BJ (cell line): ENCODE data around the gene ADGRD2. TPM values are rescaled to one million over a fixed set of nuclear protein-coding genes. Genes with fewer than 3 reads are reported as not detected.
A peak's percentile ranks its signal among the peaks of the same experiment; 100 is the strongest.

ENCODE experiments used
- CTCF ChIA-PET: fragments of 350-600 bp; formaldehyde crosslinking; extraction: SDS; loops from one replicate; lab custom pipeline; 2021; ENCODE audit warnings: antibody characterized with exemption, inconsistent platforms; lab: Yijun Ruan, JAX
- POLR2A ChIA-PET: fragments of 300-600 bp; sonication (Branson Sonifier 250); formaldehyde crosslinking; extraction: SDS; loops from one replicate; lab custom pipeline; 2021; ENCODE audit warnings: antibody characterized with exemption; lab: Charles Lee
- DNase-seq: peaks from one replicate; pipeline ENCODE4 v3.0.0-alpha.2; 2011; ENCODE audit warnings: low read depth
- H3K27me3 ChIP-seq: 2 replicates; pipeline ENCODE4 v1.6.0; 2011; ENCODE audit warnings: low read length; ENCODE audit not compliant: control insufficient read depth, insufficient read depth
- H3K36me3 ChIP-seq: 2 replicates; pipeline ENCODE4 v1.5.1; 2011; ENCODE audit warnings: low read length; ENCODE audit not compliant: control insufficient read depth, insufficient read depth
- H3K4me3 ChIP-seq: 2 replicates; pipeline ENCODE4 v1.5.1; 2011; ENCODE audit warnings: low read depth, mild to moderate bottlenecking, control low read depth, low read length
- polyA plus RNA-seq: library from polyadenylated mRNA; depleted of rRNA; stranded (reverse); fragments of >200 nt; gene quantifications from 2 replicates; pipeline ENCODE4 v1.2.3, GENCODE V29; 2011; rRNA removed
- TF ChIP-seq, protein P1 (sequence below): IDR thresholded peaks from 2 replicates; pipeline ENCODE4 v1.5.1; 2011; ENCODE audit warnings: low read depth, mild to moderate bottlenecking, control low read depth, inconsistent platforms, low read length, moderate library complexity; ENCODE audit not compliant: insufficient read depth

ADGRD2 gene
- polyA plus RNA-seq, 1 experiment: not detected

DNA sequence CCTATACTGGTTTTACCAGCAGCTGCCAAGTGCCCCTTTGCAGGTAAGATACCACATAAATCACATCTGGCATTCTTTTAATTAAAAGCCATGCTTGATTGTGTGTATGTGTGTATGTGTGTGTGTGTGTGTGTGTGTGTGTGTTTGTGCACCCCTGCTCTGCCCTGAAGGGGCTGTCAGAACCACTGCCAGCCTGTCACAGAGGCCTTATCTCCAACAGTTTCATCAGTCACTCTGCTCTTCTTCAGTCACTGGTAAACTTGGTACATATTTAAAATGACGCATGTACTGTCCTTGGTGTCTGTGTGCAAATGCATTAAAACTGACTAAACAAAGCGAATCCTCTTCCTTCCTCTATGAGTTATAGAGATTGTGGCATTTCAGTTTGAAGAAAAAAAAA lies 75.9 kb downstream of the ADGRD2 start:
- Histone ChIP-seq H3K27me3 (0 out of 2 replicates have a peak, but pooled peaks cover 2% of the 10 kb centered on the region), H3K4me3 (no peak overlapping the region), H3K36me3 (no peaks in the 10 kb centered on the region)
- no peak for DNase-seq
- TF ChIP-seq, protein P1, sequence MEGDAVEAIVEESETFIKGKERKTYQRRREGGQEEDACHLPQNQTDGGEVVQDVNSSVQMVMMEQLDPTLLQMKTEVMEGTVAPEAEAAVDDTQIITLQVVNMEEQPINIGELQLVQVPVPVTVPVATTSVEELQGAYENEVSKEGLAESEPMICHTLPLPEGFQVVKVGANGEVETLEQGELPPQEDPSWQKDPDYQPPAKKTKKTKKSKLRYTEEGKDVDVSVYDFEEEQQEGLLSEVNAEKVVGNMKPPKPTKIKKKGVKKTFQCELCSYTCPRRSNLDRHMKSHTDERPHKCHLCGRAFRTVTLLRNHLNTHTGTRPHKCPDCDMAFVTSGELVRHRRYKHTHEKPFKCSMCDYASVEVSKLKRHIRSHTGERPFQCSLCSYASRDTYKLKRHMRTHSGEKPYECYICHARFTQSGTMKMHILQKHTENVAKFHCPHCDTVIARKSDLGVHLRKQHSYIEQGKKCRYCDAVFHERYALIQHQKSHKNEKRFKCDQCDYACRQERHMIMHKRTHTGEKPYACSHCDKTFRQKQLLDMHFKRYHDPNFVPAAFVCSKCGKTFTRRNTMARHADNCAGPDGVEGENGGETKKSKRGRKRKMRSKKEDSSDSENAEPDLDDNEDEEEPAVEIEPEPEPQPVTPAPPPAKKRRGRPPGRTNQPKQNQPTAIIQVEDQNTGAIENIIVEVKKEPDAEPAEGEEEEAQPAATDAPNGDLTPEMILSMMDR: no peak
- ChIA-PET POLR2A (no interaction called here), CTCF (interaction anchor here (1.2 to 4.0 kb wide), 3 partner anchors 10 to 186 kb away, joined by 3 to 33 read pairs (median 5); no protein-coding TSS in a partner anchor)

DNA sequence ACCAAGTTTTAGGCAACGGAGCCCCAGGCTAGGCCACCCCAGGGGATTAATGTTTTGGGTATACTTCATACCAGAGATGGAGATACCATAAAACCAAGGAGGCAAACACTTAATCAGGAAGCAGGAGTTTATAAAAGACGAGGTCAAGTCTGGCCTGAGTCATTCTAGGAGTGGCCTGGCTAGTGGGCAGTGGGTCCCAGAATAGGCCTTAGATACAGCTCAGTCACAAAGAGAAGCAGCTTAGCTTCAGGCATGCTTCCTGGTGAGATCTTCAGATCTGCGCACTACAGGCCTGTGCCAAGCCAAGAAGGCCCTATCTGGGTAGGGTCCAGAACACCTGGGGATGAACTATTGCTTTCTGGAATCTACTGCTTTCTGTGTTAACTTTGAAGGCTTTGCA lies 77.5 kb downstream of the ADGRD2 start:
- DNase-seq: peak; percentile 4
- ChIA-PET CTCF (interaction anchor here (1.0 to 4.0 kb wide), 5 partner anchors 8 to 184 kb away, joined by 3 to 33 read pairs (median 5); no protein-coding TSS in a partner anchor), POLR2A (no interaction called here)
- TF ChIP-seq, protein P1: no peak
- Histone ChIP-seq H3K36me3 (no peaks in the 10 kb centered on the region), H3K27me3 (0 out of 2 replicates have a peak, but pooled peaks cover under 1% of the 10 kb centered on the region), H3K4me3 (no peak overlapping the region)

Other genes starting within 250 kb of the ADGRD2 start
- gene NEK6, start 192.5 kb upstream of the ADGRD2 start, polyA plus RNA-seq: 71.1 and 73.6 TPM in 2 replicates
- 325 and 357 TPM in 2 replicates for gene PSMB7, start 35.0 kb upstream of the ADGRD2 start, polyA plus RNA-seq
- gene NR5A1, start 56.9 kb downstream of the ADGRD2 start, polyA plus RNA-seq: not detected in 2 replicates